HL-60 (cell line): ENCODE measurements around the gene GDI1.

Experiments
- CTCF ChIP-seq: IDR thresholded peaks from one replicate; pipeline ENCODE4 v1.5.1; 2011; ENCODE audit warnings: low read length, control low read depth, inconsistent platforms; ENCODE audit not compliant: insufficient read depth
- POLR2AphosphoS5 ChIP-seq: IDR thresholded peaks from 2 replicates; pipeline ENCODE4 v1.6.1; 2012; ENCODE audit warnings: low read depth

GRCh38 chrX:154477891-154478477 is 41.0 kb downstream of the GDI1 start:
- TF ChIP-seq CTCF: no peak
- TF ChIP-seq POLR2AphosphoS5: no peak
